Transverse colon (tissue), 4 donors: ENCODE data around the gene CYTH3. TPM values are rescaled to one million over a fixed set of nuclear protein-coding genes. Genes with fewer than 3 reads are reported as not detected.
"Not testable (repeated sequence)": the region's sequence is repeated elsewhere in the genome, so short reads cannot be mapped to it uniquely, and the experiment has no call there.

Source experiments
- DNase-seq: peaks from one replicate; pipeline ENCODE4 v3.0.0-alpha.2; 2019
- H3K27ac ChIP-seq, 4 donors: fragments of 200-600 bp; sonication (generic); 2 replicates each; pipeline ENCODE4 v1.5.1; 2016 to 2018; ENCODE audit warnings: inconsistent platforms in 4 of 4
- H3K27me3 ChIP-seq: fragments of 200-600 bp; sonication (generic); 2 replicates; pipeline ENCODE4 v1.5.1; 2017; ENCODE audit warnings: inconsistent platforms
- H3K36me3 ChIP-seq, 4 donors: fragments of 200-600 bp; sonication (generic); 2 replicates each; pipeline ENCODE4 v1.5.1; 2017 to 2019; ENCODE audit warnings: inconsistent platforms in 4 of 4
- H3K4me1 ChIP-seq, 4 donors: fragments of 200-600 bp; sonication (generic); 2 replicates each; pipeline ENCODE4 v1.5.1; 2017 to 2020; ENCODE audit warnings: inconsistent platforms in 4 of 4
- H3K4me3 ChIP-seq, 4 donors: fragments of 200-600 bp; sonication (generic); 1 replicate in 1 of 4; 2 replicates in 3 of 4; pipeline versions ENCODE4 v1.5.1 to v1.6.1; 2017 to 2019; ENCODE audit warnings: inconsistent platforms in 4 of 4
- H3K9me3 ChIP-seq, 2 donors: fragments of 200-600 bp; sonication (generic); 2 replicates each; pipeline ENCODE4 v1.5.1; 2017 to 2019; ENCODE audit warnings: inconsistent platforms in 2 of 2
- CTCF ChIP-seq, 5 experiments: fragments of 200-600 bp in 3 of 5; fragments of 450-650 bp in 2 of 5; sonication (generic) in 3 of 5; IDR thresholded peaks; 1 replicate in 2 of 5; 2 replicates in 3 of 5; pipeline ENCODE4 v1.5.1; 2016 to 2017; ENCODE audit warnings: antibody characterized with exemption in 5 of 5, inconsistent platforms in 3 of 5, mild to moderate bottlenecking in 2 of 5, moderate library complexity in 1 of 5
- EP300 ChIP-seq: sonication (generic); formaldehyde crosslinking; IDR thresholded peaks from one replicate; pipeline ENCODE4 v1.6.1; 2017; ENCODE audit warnings: antibody characterized with exemption, low read depth
- POLR2A ChIP-seq: fragments of 450-650 bp; IDR thresholded peaks from one replicate; pipeline ENCODE4 v1.6.1; 2016; ENCODE audit warnings: antibody characterized with exemption, mild to moderate bottlenecking, moderate library complexity
- POLR2AphosphoS5 ChIP-seq, 3 donors: sonication (generic); formaldehyde crosslinking; IDR thresholded peaks; one replicate each; pipeline ENCODE4 v1.6.1; 2016; ENCODE audit warnings: antibody characterized with exemption in 3 of 3
- WGBS, 2 donors: methylation state at CpG; one replicate each; pipeline ENCODE4 v1.1.5; 2018; ENCODE audit warnings: low coverage in 1 of 2; 5-methylcytosine and 5-hydroxymethylcytosine counted together
- in situ Hi-C, 4 donors: fragments of 200-750 bp; cut with MboI; loops; one replicate each; pipeline versions ENCODE4 v1.15.0 to v1.15.1; 2017; ENCODE audit warnings: low sequenced_read_pairs in 3 of 4, low pct_ligation_motif_present in 1 of 4, low pct_unique_long_range_greater_than_20kb in 1 of 4
- intact Hi-C: fragments of 100-400 bp; cut with DNase I; formaldehyde crosslinking; loops from one replicate; pipeline ENCODE4 v1.15.1; 2023; ENCODE audit warnings: low total_unique reads
- total RNA-seq, 4 donors: library from RNA; depleted of rRNA; stranded (reverse); fragments of >200 nt; gene quantifications; one replicate each; pipeline ENCODE4 v1.1.0, GENCODE V29; 2016

Gene CYTH3
- total RNA-seq, 4 donors from 2014 or later: 15.0 to 25.4 (median 19.4) TPM

DNA sequence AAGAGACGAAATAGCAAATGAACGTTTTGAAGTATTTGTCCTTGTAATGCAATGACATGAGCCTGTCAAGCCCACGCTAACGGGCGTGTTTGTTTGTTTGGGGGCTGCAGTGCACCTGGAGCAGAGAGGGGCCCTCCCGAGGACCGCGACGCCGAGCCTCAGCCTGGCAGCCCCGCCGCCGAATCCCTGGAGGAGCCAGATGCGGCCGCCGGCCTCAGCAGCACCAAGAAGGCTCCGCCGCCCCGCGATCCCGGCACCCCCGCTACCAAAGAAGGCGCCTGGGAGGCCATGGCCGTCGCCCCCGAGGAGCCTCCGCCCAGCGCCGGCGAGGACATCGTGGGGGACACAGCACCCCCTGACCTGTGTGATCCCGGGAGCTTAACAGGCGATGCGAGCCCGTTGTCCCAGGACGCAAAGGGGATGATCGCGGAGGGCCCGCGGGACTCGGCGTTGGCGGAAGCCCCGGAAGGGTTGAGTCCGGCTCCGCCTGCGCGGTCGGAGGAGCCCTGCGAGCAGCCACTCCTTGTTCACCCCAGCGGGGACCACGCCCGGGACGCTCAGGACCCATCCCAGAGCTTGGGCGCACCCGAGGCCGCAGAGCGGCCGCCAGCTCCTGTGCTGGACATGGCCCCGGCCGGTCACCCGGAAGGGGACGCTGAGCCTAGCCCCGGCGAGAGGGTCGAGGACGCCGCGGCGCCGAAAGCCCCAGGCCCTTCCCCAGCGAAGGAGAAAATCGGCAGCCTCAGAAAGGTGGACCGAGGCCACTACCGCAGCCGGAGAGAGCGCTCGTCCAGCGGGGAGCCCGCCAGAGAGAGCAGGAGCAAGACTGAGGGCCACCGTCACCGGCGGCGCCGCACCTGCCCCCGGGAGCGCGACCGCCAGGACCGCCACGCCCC is 118.5 kb downstream of the CYTH3 start:
- DNase-seq: no peak
- no peak overlapping the region for H3K4me3 ChIP-seq
- no peaks in the 10 kb centered on the region for H3K27me3 ChIP-seq
- no peak for TF ChIP-seq POLR2A
- TF ChIP-seq EP300: no peak
- no peak for TF ChIP-seq POLR2AphosphoS5 (IDR thresholded peaks at IDR 0.05)
- TF ChIP-seq CTCF (IDR thresholded peaks at IDR 0.05): no peak
- H3K27ac ChIP-seq: no peak overlapping the region
- no peaks in the 10 kb centered on the region for H3K9me3 ChIP-seq
- intact Hi-C loops (no loop called here), in situ Hi-C loops (no loop called here)
- H3K36me3 ChIP-seq: peaks cover 0 to 65% (median 18%) of the 10 kb centered on the region in 4 donors
- WGBS, 2 donors: 88 to 96% methylated on average over 5 to 82 of the region's 91 CpGs
- H3K4me1 ChIP-seq: no peaks in the 10 kb centered on the region

GRCh38 chr7:6151994-6152735 is 120.3 kb downstream of the CYTH3 start:
- intact Hi-C loops: no loop called here
- peaks cover 0 to 69% (median 22%) of the 10 kb centered on the region in 4 donors for H3K36me3 ChIP-seq
- no peak for DNase-seq
- no peak for TF ChIP-seq POLR2AphosphoS5 (IDR thresholded peaks at IDR 0.05)
- no peak for TF ChIP-seq POLR2A
- no peak for TF ChIP-seq CTCF (IDR thresholded peaks at IDR 0.05)
- TF ChIP-seq EP300: no peak
- no peaks in the 10 kb centered on the region for H3K4me1 ChIP-seq
- 94% methylated on average over 7 to 29 of the region's 29 CpGs for WGBS, 2 donors
- H3K27me3 ChIP-seq: no peaks in the 10 kb centered on the region
- H3K9me3 ChIP-seq: no peaks in the 10 kb centered on the region
- in situ Hi-C loops: no loop called here
- H3K4me3 ChIP-seq: no peak overlapping the region
- no peak overlapping the region for H3K27ac ChIP-seq

DNA sequence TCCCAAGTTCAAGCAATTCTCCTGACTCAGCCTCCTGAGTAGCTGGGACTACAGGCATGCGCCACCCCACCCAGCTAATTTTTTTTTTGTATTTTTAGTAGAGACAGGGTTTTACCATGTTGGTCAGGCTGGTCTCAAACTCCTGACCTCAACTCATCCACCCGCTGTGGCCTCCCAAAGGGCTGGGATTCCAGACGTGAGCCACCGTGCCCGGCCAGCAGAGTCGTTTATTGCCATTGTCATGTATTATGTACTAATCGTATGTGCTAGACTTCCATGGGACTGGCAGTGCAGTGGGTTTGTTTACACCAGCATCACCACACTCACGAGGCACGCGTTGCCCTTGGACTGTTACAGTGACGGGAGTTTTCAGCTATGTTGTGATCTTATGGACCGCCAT is 120.9 kb downstream of the CYTH3 start:
- intact Hi-C loops, H3K9me3 ChIP-seq, in situ Hi-C loops, H3K4me1 ChIP-seq, DNase-seq, H3K4me3 ChIP-seq, H3K27me3 ChIP-seq, H3K27ac ChIP-seq: not testable (repeated sequence)
- WGBS, 2 donors: 94 to 95% methylated on average over 6 to 12 of the region's 12 CpGs
- H3K36me3 ChIP-seq: peaks cover 0 to 64% (median 24%) of the 10 kb centered on the region in 4 donors

GRCh38 chr7:6149996-6150395 is 122.4 kb downstream of the CYTH3 start:
- Histone ChIP-seq H3K27ac (no peak overlapping the region), H3K4me1 (no peaks in the 10 kb centered on the region), H3K36me3 (peaks cover 0 to 67% (median 30%) of the 10 kb centered on the region in 4 donors), H3K27me3 (no peaks in the 10 kb centered on the region), H3K9me3 (no peaks in the 10 kb centered on the region), H3K4me3 (no peak overlapping the region)
- TF ChIP-seq EP300 (no peak), CTCF (IDR thresholded peaks at IDR 0.05) (no peak), POLR2A (no peak), POLR2AphosphoS5 (IDR thresholded peaks at IDR 0.05) (no peak)
- intact Hi-C loops: no loop called here
- DNase-seq: no peak
- in situ Hi-C loops: no loop called here
- WGBS, 2 donors: 40 to 92% methylated on average over 1 to 19 of the region's 19 CpGs
